Testis (tissue), 2 donors: Measurements from ENCODE around the gene FSTL4.

Experiments
- CTCF ChIP-seq, 3 experiments: fragments of 450-650 bp in 2 of 3; fragments of 200-600 bp in 1 of 3; sonication (generic) in 1 of 3; IDR thresholded peaks; one replicate each; pipeline ENCODE4 v1.5.1; 2016 to 2019; ENCODE audit warnings: antibody characterized with exemption in 3 of 3, mild to moderate bottlenecking in 2 of 3, moderate library complexity in 1 of 3
- POLR2A ChIP-seq: fragments of 450-650 bp; IDR thresholded peaks from one replicate; pipeline ENCODE4 v1.6.1; 2017; ENCODE audit warnings: antibody characterized with exemption, mild to moderate bottlenecking, moderate library complexity

- TF ChIP-seq CTCF (IDR thresholded peaks at IDR 0.05): no peak
- no peak for TF ChIP-seq POLR2A
Measured at GRCh38 chr5:133612249-133612860, at the start of gene FSTL4.
